Measurements from ENCODE around the gene AGPAT3.

AGPAT3 gene

DNA sequence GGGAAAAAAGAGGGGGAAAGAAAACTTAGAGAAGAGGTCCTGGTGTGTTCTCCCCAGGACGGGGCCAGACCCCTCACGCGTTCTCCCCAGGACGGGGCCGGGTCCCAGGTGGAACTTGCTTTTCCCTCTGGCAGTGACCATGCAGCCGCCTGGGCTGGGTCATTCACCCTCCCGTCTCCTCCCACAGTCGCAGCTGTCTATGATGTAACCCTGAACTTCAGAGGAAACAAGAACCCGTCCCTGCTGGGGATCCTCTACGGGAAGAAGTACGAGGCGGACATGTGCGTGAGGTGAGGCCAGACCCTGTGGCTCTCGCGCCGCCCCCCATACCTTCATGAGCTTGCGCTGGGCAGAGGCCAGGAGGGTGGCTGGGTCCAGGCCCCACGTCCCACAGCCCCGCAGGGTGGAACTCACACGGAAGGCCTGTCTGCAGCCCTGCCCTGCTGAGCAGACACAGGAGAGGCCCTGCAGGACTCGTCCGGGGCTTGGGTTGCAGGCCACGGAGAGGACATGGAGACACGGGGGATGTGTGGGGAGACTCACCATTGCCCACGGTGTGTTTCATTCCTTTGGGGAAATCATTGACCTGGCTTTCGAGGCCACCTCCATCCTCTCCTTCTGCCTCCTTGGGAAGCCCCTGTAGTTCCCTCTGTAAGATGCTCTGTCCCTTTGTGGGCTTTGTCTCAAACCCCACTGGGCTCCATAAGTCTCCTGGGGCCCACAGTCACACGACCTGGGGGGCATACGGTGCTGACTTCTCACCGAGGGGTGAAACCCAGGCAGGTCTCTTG, 106.4 kb downstream of the AGPAT3 start:
- no peak overlapping the region for H3K27ac ChIP-seq (ENCODE audit: low read depth, low read length)
- no peaks in the 10 kb centered on the region for H4K20me1 ChIP-seq (ENCODE audit: control insufficient read depth, insufficient read depth, low read depth, low read length)

DNA sequence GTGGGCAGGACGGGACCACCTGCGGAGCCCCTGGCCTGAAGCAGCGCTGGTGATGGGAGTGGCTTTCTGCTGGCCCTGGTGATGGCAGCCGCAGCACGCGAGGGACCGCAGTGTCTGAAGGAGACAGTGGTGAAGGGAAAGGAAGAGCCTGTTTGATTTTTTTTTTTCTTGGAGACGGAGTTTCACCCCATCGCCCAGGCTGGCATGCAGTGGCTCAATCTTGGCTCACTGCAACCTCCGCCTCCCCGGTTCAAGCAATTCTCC, 106.9 kb downstream of the AGPAT3 start:
- no peak for TF ChIP-seq EZH2phosphoT487 (IDR thresholded peaks at IDR 0.05; ENCODE audit: borderline replicate concordance, low read length)
- no peak for TF ChIP-seq CTCF (IDR thresholded peaks at IDR 0.05; ENCODE audit: low read depth, low read length, poor library complexity, severe bottlenecking)
- Histone ChIP-seq H3K9me3 (ENCODE audit: control insufficient read depth, insufficient read depth, low read length) (no peaks in the 10 kb centered on the region), H3K36me3 (ENCODE audit: control insufficient read depth, low read length) (peaks cover 8% of the 10 kb centered on the region; the same call in 1 of the 2 replicates), H3K4me1 (ENCODE audit: control insufficient read depth, low read length) (peaks cover 3% of the 10 kb centered on the region), H3K4me3 (ENCODE audit: low read length) (no peak overlapping the region), H3K27ac (ENCODE audit: low read depth, low read length) (no peak overlapping the region), H3K27me3 (ENCODE audit: control insufficient read depth, low read length) (no peaks in the 10 kb centered on the region), H3K9me2 (replicated peaks; ENCODE audit: control insufficient read depth, low read length) (no peaks in the 10 kb centered on the region), H3F3A (ENCODE audit: control insufficient read depth, insufficient read depth) (no peaks in the 10 kb centered on the region), H3K79me2 (ENCODE audit: control insufficient read depth, low read length) (no peaks in the 10 kb centered on the region), H4K20me1 (ENCODE audit: control insufficient read depth, insufficient read depth, low read depth, low read length) (no peaks in the 10 kb centered on the region), H3K4me2 (ENCODE audit: low read length) (no peak overlapping the region)

More for the DNA sequence above, 106.4 kb downstream of the AGPAT3 start:
- no peaks in the 10 kb centered on the region for H3K9me3 ChIP-seq (ENCODE audit: control insufficient read depth, insufficient read depth, low read length)
- peaks cover 8% of the 10 kb centered on the region; the same call in 1 of the 2 replicates for H3K36me3 ChIP-seq (ENCODE audit: control insufficient read depth, low read length)
- H3K4me2 ChIP-seq (ENCODE audit: low read length) = no peak overlapping the region
- H3K4me1 ChIP-seq (ENCODE audit: control insufficient read depth, low read length) = peaks cover 3% of the 10 kb centered on the region
- no peaks in the 10 kb centered on the region for H3K79me2 ChIP-seq (ENCODE audit: control insufficient read depth, low read length)
- H3K27me3 ChIP-seq (ENCODE audit: control insufficient read depth, low read length) = no peaks in the 10 kb centered on the region
- TF ChIP-seq EZH2phosphoT487 (IDR thresholded peaks at IDR 0.05; ENCODE audit: borderline replicate concordance, low read length) (no peak), CTCF (IDR thresholded peaks at IDR 0.05; ENCODE audit: low read depth, low read length, poor library complexity, severe bottlenecking) (no peak)
- no peaks in the 10 kb centered on the region for H3K9me2 ChIP-seq (replicated peaks; ENCODE audit: control insufficient read depth, low read length)
- no peaks in the 10 kb centered on the region for H3F3A ChIP-seq (ENCODE audit: control insufficient read depth, insufficient read depth)
- H3K4me3 ChIP-seq (ENCODE audit: low read length) = no peak overlapping the region

DNA sequence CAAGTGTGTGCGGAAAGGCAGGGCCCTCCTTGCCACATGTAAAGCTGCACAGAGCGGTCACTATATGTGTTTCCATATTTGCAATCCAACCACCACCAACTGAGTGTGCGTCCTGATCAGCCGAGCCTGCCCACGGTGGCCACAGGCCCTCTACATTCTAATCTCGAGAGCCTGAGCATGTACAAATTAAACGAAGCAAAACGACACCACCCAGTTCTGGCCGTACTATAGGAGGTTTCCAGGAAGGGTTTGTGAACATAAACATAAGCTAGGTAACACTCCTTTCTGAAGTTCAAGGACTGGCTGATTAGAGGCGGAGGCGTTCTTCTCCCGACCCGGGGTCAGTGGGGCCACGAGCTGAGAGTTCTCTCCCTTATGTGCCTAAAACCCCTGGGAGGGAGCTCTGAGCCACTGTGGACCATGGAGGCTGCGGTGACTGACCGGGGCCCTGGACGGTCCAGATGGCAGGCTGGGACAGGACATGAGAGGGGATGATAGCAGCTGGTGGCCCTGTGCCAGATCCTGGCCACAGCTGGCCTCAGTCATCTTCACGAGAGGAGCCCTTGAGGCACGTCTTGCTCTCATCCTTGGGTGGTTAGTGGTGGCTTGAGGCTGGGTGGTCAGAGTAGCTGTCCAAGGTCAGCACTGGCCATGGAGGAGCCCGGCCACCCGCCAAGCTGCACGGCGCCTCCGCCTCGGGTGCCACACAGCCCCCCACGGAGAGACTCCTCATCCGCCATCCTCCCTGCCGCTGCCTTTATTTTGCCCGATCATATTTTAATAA, 108.0 kb downstream of the AGPAT3 start:
- H3K27me3 ChIP-seq (ENCODE audit: control insufficient read depth, low read length) = no peaks in the 10 kb centered on the region
- H3K79me2 ChIP-seq (ENCODE audit: control insufficient read depth, low read length) = no peaks in the 10 kb centered on the region
- H3K4me1 ChIP-seq (ENCODE audit: control insufficient read depth, low read length) = peaks cover 3% of the 10 kb centered on the region
- H3F3A ChIP-seq (ENCODE audit: control insufficient read depth, insufficient read depth) = no peaks in the 10 kb centered on the region
- H3K27ac ChIP-seq (ENCODE audit: low read depth, low read length) = no peak overlapping the region
- H3K36me3 ChIP-seq (ENCODE audit: control insufficient read depth, low read length) = peaks cover 8% of the 10 kb centered on the region; the same call in 1 of the 2 replicates
- no peaks in the 10 kb centered on the region for H3K9me3 ChIP-seq (ENCODE audit: control insufficient read depth, insufficient read depth, low read length)
- no peaks in the 10 kb centered on the region for H4K20me1 ChIP-seq (ENCODE audit: control insufficient read depth, insufficient read depth, low read depth, low read length)
- no peaks in the 10 kb centered on the region for H3K9me2 ChIP-seq (replicated peaks; ENCODE audit: control insufficient read depth, low read length)
- H3K4me3 ChIP-seq (ENCODE audit: low read length) = no peak overlapping the region
- TF ChIP-seq CTCF (IDR thresholded peaks at IDR 0.05; ENCODE audit: low read depth, low read length, poor library complexity, severe bottlenecking) (no peak), EZH2phosphoT487 (IDR thresholded peaks at IDR 0.05; ENCODE audit: borderline replicate concordance, low read length) (no peak)
- H3K4me2 ChIP-seq (ENCODE audit: low read length) = no peak overlapping the region
